PC-3 (cell line): ENCODE data around the gene RGS14. TPM values are rescaled to one million over a fixed set of nuclear protein-coding genes. Genes with fewer than 3 reads are reported as not detected.
A peak's percentile ranks its signal among the peaks of the same experiment; 100 is the strongest.

ENCODE experiments used
- ATAC-seq: fragments of 200-7000 bp; cut with Tn5 transposase; 2 replicates; pipeline ENCODE4 v1.9.1; 2020; ENCODE audit warnings: mild to moderate bottlenecking, moderate library complexity
- BruUV-seq: library from RNA; stranded (reverse); fragments of 400-500 nt; replicated peaks from 2 replicates; lab custom pipeline; 2021; lab: Mats Ljungman, UMichigan
- CTCF ChIA-PET: fragments of 300-600 bp; sonication (Branson Sonifier 250); formaldehyde crosslinking; loops from one replicate; lab custom pipeline; 2022; ENCODE audit warnings: antibody characterized with exemption; lab: Charles Lee
- POLR2A ChIA-PET: fragments of 300-600 bp; sonication (Branson Sonifier 250); formaldehyde crosslinking; loops from one replicate; lab custom pipeline; 2022; ENCODE audit warnings: antibody characterized with exemption; ENCODE audit not compliant: unreplicated experiment; lab: Charles Lee
- DNase-seq: peaks from one replicate; pipeline ENCODE4 v3.0.0-alpha.2; 2015
- H2AFZ ChIP-seq: fragments of 300-600 bp; sonication (generic); 2 replicates; pipeline ENCODE4 v1.6.0; 2016; ENCODE audit warnings: antibody characterized with exemption, low read length
- H3F3A ChIP-seq: fragments of 300-600 bp; sonication (generic); one replicate; pipeline ENCODE4 v1.6.0; 2017; ENCODE audit warnings: antibody characterized with exemption, low read length, control low read depth, mild to moderate bottlenecking; ENCODE audit not compliant: unreplicated experiment
- H3K27ac ChIP-seq: fragments of 300-600 bp; sonication (generic); 2 replicates; pipeline ENCODE4 v1.5.1; 2016; ENCODE audit warnings: mild to moderate bottlenecking, low read length
- H3K27me3 ChIP-seq: fragments of 300-600 bp; sonication (generic); 2 replicates; pipeline ENCODE4 v1.6.1; 2016; ENCODE audit warnings: low read length, mixed read lengths
- H3K36me3 ChIP-seq: fragments of 300-600 bp; sonication (generic); 2 replicates; pipeline ENCODE4 v1.6.1; 2016; ENCODE audit warnings: low read depth, mixed run types, low read length, mixed read lengths
- H3K4me1 ChIP-seq: fragments of 300-600 bp; sonication (generic); 2 replicates; pipeline ENCODE4 v1.5.1; 2016; ENCODE audit warnings: low read length; ENCODE audit not compliant: insufficient read depth
- H3K4me2 ChIP-seq: fragments of 300-600 bp; sonication (generic); 2 replicates; pipeline ENCODE4 v1.6.0; 2016; ENCODE audit warnings: low read length
- H3K4me3 ChIP-seq: fragments of 300-600 bp; sonication (generic); 2 replicates; pipeline ENCODE4 v1.5.1; 2016; ENCODE audit warnings: mild to moderate bottlenecking, low read length, mixed read lengths
- H3K79me2 ChIP-seq: fragments of 300-600 bp; sonication (generic); 2 replicates; pipeline ENCODE4 v1.6.1; 2017; ENCODE audit warnings: low read length, mixed read lengths
- H3K9ac ChIP-seq: fragments of 300-600 bp; sonication (generic); 2 replicates; pipeline ENCODE4 v1.6.0; 2016; ENCODE audit warnings: mild to moderate bottlenecking, low read length
- H3K9me2 ChIP-seq: fragments of 300-600 bp; sonication (generic); replicated peaks from 2 replicates; pipeline ENCODE4 v1.6.1; 2016; ENCODE audit warnings: mixed run types, low read length, mixed read lengths
- H3K9me3 ChIP-seq: fragments of 300-600 bp; sonication (generic); 2 replicates; pipeline ENCODE4 v1.6.1; 2016; ENCODE audit warnings: low read length, mixed read lengths
- H4K20me1 ChIP-seq: fragments of 300-600 bp; sonication (generic); 2 replicates; pipeline ENCODE4 v1.6.1; 2016; ENCODE audit warnings: low read length, mixed read lengths
- CTCF ChIP-seq: fragments of 300-600 bp; sonication (generic); conservative IDR thresholded peaks from 2 replicates; pipeline ENCODE4 v1.5.1; 2017; ENCODE audit warnings: antibody characterized with exemption, low read depth, mild to moderate bottlenecking, low read length
- EZH2 ChIP-seq: fragments of 300-600 bp; sonication (generic); IDR thresholded peaks from one replicate; pipeline ENCODE4 v1.6.1; 2017; ENCODE audit warnings: antibody characterized with exemption, mild to moderate bottlenecking, low read length; ENCODE audit not compliant: unreplicated experiment
- EZH2phosphoT487 ChIP-seq: fragments of 300-600 bp; sonication (generic); IDR thresholded peaks from 2 replicates; pipeline ENCODE4 v1.6.1; 2018; ENCODE audit warnings: mild to moderate bottlenecking, antibody characterized with exemption, low read length, borderline replicate concordance
- intact Hi-C: fragments of 100-400 bp; cut with micrococcal nuclease; formaldehyde crosslinking; loops from 2 replicates; pipeline ENCODE4 v1.9.0; 2023
- total RNA-seq: library from RNA; depleted of rRNA; stranded (reverse); fragments of >200 nt; gene quantifications from 2 replicates; pipeline ENCODE4 v1.2.3, GENCODE V29; 2014

The RGS14 gene
- total RNA-seq, 1 experiment from 2014 or later = 32.3 TPM

GRCh38 chr5:177361418-177362291 is 3.9 kb downstream of the RGS14 start:
- Histone ChIP-seq H3K4me3 (no peak overlapping the region), H3F3A (no peaks in the 10 kb centered on the region), H3K9me2 (no peaks in the 10 kb centered on the region), H3K79me2 (no peaks in the 10 kb centered on the region), H3K36me3 (no peaks in the 10 kb centered on the region), H3K4me1 (peaks cover 27% of the 10 kb centered on the region), H3K9ac (no peak overlapping the region), H4K20me1 (no peaks in the 10 kb centered on the region), H3K27ac (no peak overlapping the region), H2AFZ (no peak overlapping the region), H3K27me3 (no peaks in the 10 kb centered on the region), H3K9me3 (no peaks in the 10 kb centered on the region), H3K4me2 (no peak overlapping the region)
- ChIA-PET POLR2A (no interaction called here), CTCF (no interaction called here)
- DNase-seq = no peak
- no TSS peak for BruUV-seq
- intact Hi-C loops = no loop called here
- ATAC-seq = no peak
- TF ChIP-seq EZH2phosphoT487 (no peak), EZH2 (no peak), CTCF (no peak)

- H3K4me2 ChIP-seq = peak overlapping the region; percentile 86; the same call in 1 of the 2 replicates
- ATAC-seq = no peak
- peaks cover 27% of the 10 kb centered on the region for H3K4me1 ChIP-seq
- no peaks in the 10 kb centered on the region for H3K9me3 ChIP-seq
- peak overlapping the region; percentile 89; the same call in 1 of the 2 replicates for H2AFZ ChIP-seq
- intact Hi-C loops = no loop called here
- no peaks in the 10 kb centered on the region for H4K20me1 ChIP-seq
- no peaks in the 10 kb centered on the region for H3K36me3 ChIP-seq
- POLR2A ChIA-PET = no interaction called here
- no peaks in the 10 kb centered on the region for H3F3A ChIP-seq
- no peak overlapping the region for H3K4me3 ChIP-seq
- H3K9ac ChIP-seq = no peak overlapping the region
- CTCF ChIA-PET = no interaction called here
- no peak for DNase-seq
- H3K79me2 ChIP-seq = no peaks in the 10 kb centered on the region
- H3K27ac ChIP-seq = no peak overlapping the region
- no peaks in the 10 kb centered on the region for H3K27me3 ChIP-seq
- BruUV-seq = no TSS peak
- H3K9me2 ChIP-seq = no peaks in the 10 kb centered on the region
- TF ChIP-seq EZH2phosphoT487 (no peak), EZH2 (no peak), CTCF (no peak)
These were observed 4.5 kb downstream of the RGS14 start for GRCh38 chr5:177362292-177362609.
